Measurements from ENCODE around the gene DNASE1.

DNA sequence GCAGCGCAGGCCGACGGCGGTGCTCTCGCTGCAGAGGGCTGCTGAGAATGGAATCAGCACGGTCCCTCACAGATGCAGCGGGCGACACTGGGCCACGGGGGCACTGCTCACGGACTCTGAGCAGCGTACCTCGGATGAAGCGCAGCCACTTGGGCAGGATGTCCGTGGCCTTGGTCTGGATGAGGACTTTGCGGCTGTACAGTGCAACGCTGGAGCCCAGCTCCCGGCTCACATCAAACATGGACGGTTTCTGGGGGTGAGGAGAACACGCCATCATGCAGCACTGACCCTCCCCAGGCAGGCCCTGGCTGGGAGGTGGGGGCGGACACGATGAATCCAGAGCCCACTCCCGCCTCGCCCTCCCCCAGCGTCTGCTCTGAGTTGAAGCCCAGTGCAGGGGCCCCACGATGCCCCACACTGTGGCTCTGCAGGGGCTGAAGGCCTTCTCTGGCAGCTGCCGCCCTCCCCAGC, 18.1 kb downstream of the DNASE1 start:
- TF ChIP-seq, protein P1, sequence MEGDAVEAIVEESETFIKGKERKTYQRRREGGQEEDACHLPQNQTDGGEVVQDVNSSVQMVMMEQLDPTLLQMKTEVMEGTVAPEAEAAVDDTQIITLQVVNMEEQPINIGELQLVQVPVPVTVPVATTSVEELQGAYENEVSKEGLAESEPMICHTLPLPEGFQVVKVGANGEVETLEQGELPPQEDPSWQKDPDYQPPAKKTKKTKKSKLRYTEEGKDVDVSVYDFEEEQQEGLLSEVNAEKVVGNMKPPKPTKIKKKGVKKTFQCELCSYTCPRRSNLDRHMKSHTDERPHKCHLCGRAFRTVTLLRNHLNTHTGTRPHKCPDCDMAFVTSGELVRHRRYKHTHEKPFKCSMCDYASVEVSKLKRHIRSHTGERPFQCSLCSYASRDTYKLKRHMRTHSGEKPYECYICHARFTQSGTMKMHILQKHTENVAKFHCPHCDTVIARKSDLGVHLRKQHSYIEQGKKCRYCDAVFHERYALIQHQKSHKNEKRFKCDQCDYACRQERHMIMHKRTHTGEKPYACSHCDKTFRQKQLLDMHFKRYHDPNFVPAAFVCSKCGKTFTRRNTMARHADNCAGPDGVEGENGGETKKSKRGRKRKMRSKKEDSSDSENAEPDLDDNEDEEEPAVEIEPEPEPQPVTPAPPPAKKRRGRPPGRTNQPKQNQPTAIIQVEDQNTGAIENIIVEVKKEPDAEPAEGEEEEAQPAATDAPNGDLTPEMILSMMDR (IDR thresholded peaks at IDR 0.05), result no peak
- no peak for TF ChIP-seq POLR2A (IDR thresholded peaks at IDR 0.05)
